Pons (tissue), 1 donor: ENCODE measurements around the gene COL7A1.

Source experiments
- DNase-seq: peaks from one replicate; pipeline ENCODE4 v3.0.0-alpha.2; 2016; ENCODE audit warnings: low spot score

Gene COL7A1

DNA sequence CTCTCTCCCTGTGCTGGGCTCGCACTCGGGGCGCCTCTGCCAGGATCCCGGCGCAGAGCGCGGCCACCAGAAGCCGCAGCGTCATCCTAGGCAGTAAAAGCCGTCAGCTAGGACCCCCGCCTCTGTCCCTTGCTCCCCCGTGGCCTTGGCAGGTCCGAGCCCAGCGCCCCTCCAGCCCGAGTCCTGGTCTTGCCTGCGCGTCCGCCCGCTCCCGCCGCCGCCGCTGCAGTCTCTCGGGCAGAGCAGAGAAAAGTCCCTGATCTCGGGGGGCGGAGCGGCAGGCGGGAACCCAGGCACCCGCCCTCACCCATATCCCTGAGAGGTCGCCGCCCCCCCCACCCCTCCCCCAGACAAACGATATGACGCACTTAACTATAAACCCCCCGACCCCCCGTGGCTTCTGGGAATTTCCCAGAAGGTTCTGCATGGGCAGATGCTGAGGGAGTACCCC, at the start of gene COL7A1:
Gene COL7A1 (minus strand): TSS at position 255 of the 451 bp plus-strand sequence. CDS start 170 bp downstream, at position 85.
- no peak for DNase-seq

- no peak for DNase-seq
Measured at GRCh38 chr3:48642605-48643004, 47.5 kb upstream of the COL7A1 start.

DNA sequence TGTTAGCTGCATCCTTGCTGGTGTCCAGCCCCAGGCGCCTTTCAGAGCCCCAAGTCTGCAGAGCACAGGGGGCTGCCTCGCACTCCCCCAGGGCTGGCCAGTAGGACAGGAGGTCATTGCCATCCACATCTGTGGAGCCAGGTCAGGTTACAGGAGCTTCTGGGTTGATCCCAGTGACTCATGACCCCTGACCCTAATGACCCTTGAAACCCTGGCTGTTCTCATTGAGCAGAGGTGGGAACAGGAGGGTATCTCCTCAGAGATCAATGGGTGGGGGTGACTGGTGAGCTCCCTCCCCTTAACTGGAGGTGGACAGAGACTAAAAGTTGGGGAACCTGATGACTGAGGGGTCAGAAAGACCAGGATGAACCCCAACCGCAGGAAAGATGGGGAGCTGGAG, 46.3 kb upstream of the COL7A1 start:
- DNase-seq = no peak

GRCh38 chr3:48639944-48640606, 44.9 kb upstream of the COL7A1 start:
- DNase-seq = no peak

DNA sequence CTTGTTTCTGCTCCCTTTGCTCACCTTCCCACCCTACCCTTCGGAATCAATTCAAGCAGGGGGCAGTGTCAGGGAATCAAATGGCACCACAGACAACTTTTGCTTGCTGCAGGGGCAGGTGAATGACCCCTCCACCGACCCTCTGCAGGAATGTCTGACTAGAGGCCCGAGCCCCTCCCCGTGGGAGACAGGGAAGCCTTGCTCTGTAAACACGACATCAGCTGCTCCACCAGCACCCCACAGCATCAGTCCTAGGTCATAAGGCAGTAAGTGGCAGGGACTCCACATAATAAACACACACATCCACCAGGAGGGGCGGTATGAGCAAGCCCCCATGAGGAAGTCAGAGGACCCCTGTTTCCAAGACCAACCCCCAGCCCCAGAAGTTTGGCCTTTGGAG, 42.2 kb upstream of the COL7A1 start:
- DNase-seq = no peak

GRCh38 chr3:48636149-48636655, 41.1 kb upstream of the COL7A1 start:
- DNase-seq = no peak

- DNase-seq = peak; percentile 94
Measured at GRCh38 chr3:48635222-48636021, 40.3 kb upstream of the COL7A1 start, which contains the start of gene SLC26A6. SLC26A6 (minus strand) TSS chr3:48635461; CDS start chr3:48635393, 68 bp downstream.

DNA sequence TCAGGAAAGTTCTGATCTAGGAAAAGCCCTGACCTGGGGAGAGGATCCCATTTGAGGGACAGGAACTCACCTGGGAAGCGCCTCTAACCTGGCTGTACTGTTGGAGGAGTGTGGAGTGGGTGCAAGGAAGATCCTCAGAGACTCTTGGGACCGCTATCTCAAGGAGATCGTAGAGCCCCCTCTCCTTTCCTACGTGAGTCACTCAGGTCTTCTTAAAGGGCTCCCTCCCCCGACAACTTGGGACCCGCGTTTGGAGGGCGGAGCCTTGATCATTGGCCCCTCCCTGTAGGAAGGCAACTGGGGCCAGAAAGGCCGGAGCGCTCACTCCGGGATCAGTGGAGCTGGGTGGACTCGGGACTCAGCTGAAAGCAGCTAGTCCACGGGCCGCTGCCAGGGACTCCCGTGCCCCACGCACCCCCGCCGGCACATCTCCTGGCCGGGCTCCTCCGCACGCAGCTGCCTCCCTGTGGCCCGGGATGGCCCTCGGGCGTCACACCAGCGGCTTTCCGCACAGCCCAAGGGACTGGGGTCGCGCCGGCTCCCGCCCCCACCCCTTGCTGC, 39.6 kb upstream of the COL7A1 start:
- DNase-seq = peak; percentile 17

DNA sequence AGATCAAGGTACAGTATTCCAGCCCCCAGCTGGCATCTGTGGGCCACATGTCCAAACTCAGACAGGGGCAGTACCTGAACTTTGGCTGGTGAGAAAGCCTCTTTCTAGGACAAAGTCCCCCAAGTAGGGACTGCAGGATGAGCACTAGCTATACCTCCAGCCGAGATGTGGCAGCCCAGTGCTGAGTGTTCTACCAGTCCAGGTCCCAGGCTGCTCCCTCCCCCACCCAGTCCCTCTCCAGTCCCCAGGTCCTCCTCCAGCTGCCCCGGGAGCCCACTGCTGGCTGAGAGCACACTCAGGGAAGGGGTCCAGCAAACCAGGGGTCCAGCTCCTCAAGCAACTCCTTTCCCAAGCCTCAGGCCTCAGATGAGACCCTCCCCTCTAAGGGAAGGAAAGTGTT, 38.6 kb upstream of the COL7A1 start:
- DNase-seq = no peak

GRCh38 chr3:48633256-48633655, 38.1 kb upstream of the COL7A1 start:
- no peak for DNase-seq

DNA sequence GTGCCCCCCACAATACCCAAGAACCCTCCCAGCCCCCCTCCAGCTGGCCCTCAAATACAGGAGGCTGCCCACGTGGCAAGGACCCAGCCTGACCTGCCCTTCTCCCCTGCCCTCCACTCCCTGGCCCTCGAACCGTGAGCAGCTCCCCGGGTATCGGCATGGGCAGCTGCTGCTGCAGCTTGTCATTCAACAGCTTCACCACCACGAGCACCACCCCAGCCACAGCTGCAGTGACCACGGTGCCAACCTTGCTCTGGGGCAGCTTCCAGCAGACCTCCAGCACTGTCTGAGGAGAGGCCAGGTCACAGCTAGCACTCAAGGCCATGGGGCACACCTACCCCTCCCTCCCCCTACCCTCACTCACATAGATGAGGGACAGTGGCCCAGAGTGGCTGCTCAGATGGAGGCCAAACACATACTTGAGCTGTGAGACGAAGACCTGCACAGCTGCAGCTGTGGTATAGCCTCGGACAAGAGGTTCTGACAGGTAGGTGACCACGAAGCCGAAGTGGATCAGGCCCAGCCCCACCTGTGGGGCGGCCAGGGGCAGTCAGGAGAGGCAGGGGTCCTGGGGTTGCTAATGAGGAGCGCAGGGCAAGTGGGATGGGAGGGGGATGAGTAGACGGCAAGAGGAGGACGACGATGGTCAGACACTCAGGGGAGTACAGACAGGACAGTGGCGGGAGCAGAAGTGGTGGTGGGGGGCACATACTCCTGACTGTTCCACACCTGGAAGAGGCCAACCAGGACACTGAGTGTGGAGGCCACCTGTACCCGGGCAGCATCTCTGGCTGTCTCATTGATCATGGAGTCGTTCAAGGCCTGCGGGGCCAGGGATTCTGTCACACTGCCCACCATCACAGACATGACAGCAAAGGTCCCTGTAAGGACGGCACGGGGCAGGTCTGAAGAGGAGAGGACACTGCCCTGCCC, 36.7 kb upstream of the COL7A1 start:
- DNase-seq = no peak

GRCh38 chr3:48630833-48631232, 35.7 kb upstream of the COL7A1 start:
- DNase-seq = no peak

DNA sequence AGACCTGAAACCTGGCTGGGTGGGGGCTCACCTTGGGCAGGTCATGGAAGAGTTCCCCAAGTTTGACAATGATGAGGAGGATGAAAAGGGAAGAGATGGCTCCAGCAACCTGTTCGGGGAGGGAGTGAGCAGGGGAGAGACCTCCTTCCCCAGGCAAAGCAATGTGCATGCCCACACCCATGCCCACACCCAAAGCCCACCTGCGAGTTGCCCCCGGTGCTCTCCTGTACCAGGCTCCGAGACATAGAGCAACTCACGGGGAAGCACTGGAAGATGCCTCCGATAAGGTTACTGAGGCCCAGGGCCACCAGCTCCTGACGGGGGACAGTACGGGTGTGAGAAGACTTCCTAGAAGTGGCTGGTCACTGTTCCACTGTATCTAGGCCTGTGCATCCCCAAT, 35.3 kb upstream of the COL7A1 start:
- no peak for DNase-seq

DNA sequence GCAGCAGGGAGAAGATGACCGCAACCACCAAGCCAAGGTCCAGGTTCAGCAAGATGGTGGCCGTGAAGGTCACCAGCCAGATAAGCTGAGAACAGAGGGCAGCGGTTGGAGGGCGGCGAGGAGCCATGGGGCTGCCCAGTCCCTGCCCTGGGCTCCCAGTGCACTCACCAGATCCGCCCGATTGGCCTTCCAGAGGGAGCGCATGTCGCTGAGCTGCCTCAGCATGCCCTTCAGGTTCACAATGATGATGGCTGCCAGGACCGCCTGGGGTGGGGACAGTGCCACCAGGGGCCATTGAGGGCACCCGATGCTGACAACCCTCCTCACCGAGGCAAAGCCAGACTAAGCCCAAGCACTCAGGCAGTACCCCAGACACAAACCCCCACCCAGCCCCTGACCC, 34.8 kb upstream of the COL7A1 start:
- DNase-seq = no peak

- no peak for DNase-seq
Measured at GRCh38 chr3:48628277-48629017, 33.3 kb upstream of the COL7A1 start.

DNA sequence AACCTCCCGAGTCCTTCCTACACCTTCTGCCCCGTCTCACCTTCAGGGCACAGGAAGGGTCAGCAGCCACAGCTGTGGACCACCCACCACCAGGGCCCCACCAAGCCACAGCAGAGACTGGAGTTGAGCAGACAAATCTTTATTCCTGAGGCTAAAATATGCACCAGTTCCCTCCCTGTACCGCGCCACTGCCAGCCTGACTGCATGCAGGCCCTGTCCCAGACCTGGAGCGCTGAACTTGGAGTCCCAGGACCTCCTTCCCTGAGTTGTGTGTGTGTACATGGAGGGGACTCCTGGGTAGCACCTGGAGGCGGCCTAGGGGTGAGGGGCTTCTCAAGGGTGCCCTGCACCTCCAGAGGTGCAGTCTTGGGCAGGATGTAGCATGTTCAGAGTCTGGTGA, 30.5 kb upstream of the COL7A1 start:
- no peak for DNase-seq

GRCh38 chr3:48624767-48625166, 29.6 kb upstream of the COL7A1 start:
- DNase-seq = no peak

- DNase-seq = no peak
Measured at GRCh38 chr3:48623851-48624547, 28.9 kb upstream of the COL7A1 start.

DNA sequence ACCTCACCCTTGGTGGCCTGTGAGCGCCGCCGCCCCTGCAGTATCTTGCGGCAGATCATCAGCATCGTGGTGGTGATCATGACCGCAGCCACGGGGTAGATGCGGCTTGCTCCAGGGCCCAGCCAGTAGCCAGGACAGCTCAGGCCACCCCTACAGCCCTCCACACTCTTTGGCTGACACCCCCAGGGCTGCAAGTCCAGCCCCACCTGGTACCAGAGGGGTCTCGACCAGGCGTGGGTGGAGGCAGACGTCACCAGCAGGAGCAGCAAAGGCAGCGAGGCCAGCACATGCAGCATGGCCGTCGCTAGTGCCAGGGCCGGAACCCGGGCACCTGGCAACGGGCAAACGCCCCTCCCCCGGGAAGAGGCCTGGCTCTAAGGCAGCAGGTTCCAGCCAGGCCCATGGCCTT, 26.3 kb upstream of the COL7A1 start, which contains the start of gene TMEM89:
Gene TMEM89 (minus strand): TSS at position 309 of the 409 bp plus-strand sequence. CDS start 13 bp downstream, at position 296.
- DNase-seq = no peak
